HG03175 (cell line): ENCODE data around the gene CDHR2.

Experiments
- ATAC-seq: cut with Tn5 transposase; IDR thresholded peaks from one replicate; pipeline ENCODE4 v1.9.1; 2021; ENCODE audit warnings: mild to moderate bottlenecking, moderate library complexity; ENCODE audit not compliant: unreplicated experiment

CDHR2 gene, protein sequence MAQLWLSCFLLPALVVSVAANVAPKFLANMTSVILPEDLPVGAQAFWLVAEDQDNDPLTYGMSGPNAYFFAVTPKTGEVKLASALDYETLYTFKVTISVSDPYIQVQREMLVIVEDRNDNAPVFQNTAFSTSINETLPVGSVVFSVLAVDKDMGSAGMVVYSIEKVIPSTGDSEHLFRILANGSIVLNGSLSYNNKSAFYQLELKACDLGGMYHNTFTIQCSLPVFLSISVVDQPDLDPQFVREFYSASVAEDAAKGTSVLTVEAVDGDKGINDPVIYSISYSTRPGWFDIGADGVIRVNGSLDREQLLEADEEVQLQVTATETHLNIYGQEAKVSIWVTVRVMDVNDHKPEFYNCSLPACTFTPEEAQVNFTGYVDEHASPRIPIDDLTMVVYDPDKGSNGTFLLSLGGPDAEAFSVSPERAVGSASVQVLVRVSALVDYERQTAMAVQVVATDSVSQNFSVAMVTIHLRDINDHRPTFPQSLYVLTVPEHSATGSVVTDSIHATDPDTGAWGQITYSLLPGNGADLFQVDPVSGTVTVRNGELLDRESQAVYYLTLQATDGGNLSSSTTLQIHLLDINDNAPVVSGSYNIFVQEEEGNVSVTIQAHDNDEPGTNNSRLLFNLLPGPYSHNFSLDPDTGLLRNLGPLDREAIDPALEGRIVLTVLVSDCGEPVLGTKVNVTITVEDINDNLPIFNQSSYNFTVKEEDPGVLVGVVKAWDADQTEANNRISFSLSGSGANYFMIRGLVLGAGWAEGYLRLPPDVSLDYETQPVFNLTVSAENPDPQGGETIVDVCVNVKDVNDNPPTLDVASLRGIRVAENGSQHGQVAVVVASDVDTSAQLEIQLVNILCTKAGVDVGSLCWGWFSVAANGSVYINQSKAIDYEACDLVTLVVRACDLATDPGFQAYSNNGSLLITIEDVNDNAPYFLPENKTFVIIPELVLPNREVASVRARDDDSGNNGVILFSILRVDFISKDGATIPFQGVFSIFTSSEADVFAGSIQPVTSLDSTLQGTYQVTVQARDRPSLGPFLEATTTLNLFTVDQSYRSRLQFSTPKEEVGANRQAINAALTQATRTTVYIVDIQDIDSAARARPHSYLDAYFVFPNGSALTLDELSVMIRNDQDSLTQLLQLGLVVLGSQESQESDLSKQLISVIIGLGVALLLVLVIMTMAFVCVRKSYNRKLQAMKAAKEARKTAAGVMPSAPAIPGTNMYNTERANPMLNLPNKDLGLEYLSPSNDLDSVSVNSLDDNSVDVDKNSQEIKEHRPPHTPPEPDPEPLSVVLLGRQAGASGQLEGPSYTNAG (N-terminal part only)

DNA sequence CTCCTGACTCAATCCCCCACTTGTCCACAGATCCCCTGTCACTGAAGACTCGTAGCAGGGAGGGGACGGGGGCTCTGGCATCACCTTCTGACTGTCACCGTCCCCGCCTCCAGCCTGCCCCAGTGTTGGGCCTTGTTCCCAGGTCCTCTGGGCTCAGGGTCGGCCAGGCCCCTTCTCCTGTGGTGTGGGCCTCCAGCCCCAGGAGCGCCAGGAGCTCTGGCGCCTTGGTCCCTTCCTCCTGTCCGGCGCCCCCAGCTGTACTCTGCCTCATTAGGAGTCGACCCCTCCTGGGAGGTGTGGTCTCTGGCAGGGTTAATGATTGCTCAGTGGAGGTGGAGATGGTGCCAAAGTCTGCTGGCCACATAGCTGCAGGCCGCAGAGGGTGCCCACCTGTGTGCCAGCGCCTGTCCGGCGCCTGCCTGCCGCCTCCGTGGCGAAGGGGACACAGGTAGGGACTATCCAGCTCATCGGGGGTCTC is at the start of gene CDHR2:
Gene CDHR2, plus strand, starts transcription at position 376 of the 478 bp plus-strand sequence. CDS start 16,011 bp downstream, outside the sequence.
- no peak for ATAC-seq

DNA sequence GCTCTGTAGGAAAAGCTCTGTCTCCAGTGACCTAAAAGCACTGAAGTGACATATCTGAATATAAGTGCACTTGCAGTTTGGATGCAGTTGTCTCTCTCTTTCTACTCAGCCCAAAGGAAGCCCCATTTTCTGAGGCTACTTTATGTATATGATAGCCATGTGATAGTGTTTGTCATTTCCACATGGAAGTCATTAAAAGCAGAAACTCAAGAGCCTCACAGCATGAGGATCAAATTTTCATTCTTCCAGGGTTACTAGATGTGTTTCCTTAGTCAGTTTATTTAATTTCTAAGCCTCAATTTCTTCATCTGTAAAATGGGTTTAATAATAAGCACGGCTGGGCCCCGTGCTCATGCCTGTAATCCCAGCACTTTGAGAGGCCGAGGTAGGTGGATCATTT is 48.6 kb upstream of the CDHR2 start:
- ATAC-seq, result no peak

GRCh38 chr5:176501333-176501732 is 47.8 kb upstream of the CDHR2 start:
- ATAC-seq, result no peak

- ATAC-seq, result no peak
These were observed 45.6 kb upstream of the CDHR2 start for GRCh38 chr5:176503496-176503895.

DNA sequence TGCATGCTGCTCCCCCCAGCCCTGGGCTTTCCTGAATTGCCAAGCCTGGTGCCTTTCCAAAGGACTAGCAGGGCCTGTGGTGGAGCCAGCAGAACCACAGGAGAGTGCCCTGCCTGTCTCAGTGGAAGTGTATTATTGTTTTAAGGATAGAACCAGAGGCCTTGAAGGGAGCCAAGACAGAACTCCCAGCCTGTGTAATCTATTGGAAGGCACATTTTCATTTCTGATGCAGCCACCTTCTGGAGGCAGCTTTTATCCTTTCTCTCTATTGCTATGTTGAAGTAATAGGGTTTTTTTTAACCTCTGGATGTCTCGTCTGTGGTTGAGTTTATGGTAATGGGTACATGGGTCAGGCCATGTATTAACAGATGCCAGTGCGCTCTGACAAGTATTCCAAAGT is 41.2 kb upstream of the CDHR2 start:
- no peak for ATAC-seq

DNA sequence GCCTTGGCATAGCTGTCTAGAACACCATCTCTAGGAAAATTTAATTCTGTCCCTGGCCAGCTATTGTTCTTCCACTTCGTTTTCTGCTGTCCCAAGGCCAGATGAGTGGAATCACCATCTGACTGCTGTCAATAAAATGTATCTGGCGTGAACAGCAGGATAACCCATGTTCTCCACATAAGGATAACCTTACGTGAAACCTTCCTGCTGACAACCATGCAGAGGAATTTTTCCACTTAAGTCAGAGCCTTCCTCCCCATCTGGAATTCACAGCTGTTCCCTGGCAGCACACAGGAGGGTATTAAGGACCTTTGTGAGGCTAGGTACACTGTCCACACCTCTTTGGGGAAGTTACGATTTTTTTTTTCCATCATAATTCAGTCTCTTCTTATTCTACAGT is 40.5 kb upstream of the CDHR2 start:
- ATAC-seq, result no peak

DNA sequence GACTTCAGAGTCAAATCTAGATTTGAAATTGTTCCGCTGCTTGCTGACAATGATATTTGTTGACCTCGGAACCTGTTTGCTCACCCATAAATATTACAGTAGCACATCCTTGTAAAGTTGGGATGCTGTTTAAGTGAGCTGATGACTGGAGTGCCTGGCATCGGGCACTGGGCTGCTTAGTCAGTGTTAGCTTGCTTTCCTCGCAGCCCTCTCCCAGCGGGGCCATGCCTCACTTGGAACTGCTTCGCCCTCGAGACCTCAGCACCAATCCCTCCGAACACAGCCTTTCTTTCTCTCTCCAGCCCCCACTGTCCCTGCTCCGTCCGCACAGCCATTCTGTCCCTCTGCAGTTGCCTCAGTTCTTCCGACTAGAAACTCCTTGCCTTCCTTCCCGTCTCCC is 35.4 kb upstream of the CDHR2 start:
- no peak for ATAC-seq

GRCh38 chr5:176514244-176514950 is 34.7 kb upstream of the CDHR2 start:
- ATAC-seq, result no peak

GRCh38 chr5:176515396-176515795 is 33.7 kb upstream of the CDHR2 start:
- ATAC-seq, result no peak

DNA sequence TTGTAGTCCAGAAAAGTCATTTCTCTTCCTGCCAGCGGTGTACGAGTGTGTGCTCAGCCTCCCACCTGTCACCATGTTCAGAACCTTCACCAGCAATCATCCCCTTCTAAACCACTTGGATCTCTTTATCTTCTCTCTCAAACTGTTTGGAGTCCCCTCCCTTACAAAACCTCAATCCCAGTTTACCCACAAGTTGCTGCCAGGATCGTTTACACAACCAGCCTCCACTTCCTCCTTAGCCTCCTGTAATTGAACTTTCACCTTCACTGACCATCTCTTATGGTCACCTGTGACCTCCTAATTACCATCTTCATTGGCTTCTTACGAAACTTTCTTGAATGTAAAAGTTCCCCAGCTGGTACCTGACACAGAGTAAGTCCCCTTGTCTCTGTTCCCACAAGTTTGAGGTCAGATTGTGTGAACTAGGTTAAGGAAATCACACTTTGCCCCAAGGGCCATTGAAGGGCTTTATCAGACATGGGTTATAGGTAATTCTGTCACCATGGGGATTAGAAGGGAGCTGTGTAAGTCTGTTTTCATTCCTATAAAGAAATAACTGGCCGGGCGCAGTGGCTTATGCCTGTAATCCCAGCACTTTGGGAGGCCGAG is 32.0 kb upstream of the CDHR2 start:
- ATAC-seq, result no peak

GRCh38 chr5:176519810-176520720 is 29.1 kb upstream of the CDHR2 start:
- ATAC-seq, result no peak

DNA sequence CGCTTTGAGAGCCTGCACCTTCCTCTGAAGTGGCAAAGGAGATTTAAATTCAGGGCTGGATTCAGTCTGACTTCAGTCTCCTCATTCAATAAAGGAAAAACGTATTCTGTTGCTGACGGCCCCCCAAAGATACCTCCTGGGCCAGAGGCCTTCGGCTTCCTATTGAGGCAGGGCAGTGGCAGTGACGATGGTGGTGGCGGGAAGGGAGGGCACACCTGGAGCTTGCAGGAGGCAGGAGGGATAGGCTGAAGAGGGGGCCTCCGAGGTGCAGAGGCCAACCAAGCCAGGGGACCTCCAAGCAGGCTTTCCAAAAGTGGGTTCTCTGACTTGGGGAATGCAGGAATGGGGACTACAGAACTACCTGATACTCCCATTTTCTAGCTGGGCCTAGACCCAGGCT is 27.9 kb upstream of the CDHR2 start:
- no peak for ATAC-seq

DNA sequence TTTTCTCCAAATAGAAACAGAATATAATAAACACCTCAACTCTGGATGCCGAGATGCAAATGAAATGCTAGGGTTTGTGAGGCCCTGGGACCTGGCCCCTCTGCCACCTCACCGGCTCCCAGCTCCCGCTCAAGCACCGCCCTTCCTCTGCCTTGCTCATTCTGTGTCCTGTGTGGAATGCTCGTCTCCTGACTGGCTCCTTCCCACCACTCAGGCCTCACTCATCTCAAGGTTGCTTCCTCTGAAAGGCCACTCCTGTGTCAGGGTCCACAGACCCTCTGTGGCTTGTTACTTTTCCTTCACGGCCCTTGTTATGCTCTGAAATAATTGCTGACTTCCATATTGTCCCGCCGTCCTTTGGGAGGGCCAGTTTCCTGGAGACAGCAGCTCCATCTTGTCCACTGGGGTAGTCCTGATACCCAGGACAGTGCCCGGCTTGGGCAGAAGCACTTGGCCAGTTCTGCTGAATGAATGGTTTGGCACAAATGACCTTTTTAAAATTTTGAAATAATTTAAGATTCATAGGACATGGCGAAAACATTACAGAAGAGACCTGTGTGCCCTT is 27.4 kb upstream of the CDHR2 start:
- no peak for ATAC-seq

DNA sequence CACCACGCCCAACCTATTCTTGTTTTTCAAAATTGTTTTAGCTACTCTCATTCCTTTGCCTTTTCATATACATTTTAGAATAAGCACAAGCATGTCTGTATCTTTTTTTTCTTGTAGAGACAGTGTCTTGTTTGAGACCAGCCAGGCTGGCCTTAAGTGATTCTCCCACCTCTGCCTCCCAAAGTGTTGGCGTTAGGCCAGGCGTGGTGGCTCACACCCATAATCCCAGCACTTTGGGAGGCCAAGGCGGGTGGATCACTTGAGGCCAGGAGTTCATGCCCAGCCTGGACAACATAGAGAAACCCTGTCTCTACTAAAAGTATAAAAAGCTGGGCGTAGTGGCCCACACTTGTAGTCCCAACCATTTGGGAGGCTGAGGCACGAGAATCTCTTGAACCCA is 25.0 kb upstream of the CDHR2 start:
- no peak for ATAC-seq

DNA sequence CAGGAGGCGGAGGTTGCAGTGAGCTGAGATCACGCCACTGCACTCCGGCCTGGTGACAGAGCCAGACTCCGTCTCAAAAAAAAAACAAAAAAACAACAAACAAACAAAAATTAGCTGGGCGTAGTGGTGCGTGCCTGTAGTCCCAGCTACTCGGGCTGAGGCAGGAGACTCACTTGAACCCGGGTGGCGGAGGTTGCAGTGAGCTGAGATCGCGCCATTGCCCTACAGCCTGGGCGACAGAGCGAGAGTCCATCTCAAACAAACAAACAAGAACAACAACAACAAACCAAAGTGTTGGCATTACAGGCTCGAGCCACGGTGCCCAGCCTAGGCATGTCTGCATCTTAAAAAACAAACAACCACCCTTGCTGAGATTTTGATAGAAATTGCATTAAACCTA is 24.2 kb upstream of the CDHR2 start:
- no peak for ATAC-seq

DNA sequence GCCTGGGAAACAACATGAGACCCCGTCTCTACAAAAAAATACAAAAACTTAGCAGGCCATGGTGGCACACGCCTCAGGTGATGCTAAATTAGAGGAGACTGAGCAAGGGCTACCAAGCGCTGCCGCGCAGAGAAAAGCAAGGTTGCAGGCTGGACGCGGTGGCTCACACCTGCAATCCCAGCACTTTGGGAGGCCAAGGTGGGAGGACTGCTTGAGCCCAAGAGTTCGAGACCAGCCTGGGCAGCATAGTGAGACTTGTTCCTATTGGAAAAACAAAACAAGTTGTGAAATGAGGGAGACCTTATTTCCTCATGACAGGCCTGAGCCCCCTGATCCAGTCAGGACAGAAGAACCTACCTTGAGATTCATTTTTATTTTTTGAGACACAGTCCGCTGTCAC is 23.5 kb upstream of the CDHR2 start:
- ATAC-seq, result no peak

- ATAC-seq, result no peak
These were observed 22.7 kb upstream of the CDHR2 start for GRCh38 chr5:176526462-176526861.
